Stimulated activated CD8-positive, alpha-beta memory T cell treated with anti-CD3 and anti-CD28 coated beads, Interleukin-15, amount 100 ng/mL, for 48 hours (primary cell): Measurements from ENCODE around the gene LRP1-AS.

Experiments
- DNase-seq, 2 donors: peaks; one replicate each; pipeline ENCODE4 v3.0.0-alpha.2; 2020; ENCODE audit warnings: low read depth in 2 of 2

The LRP1-AS gene

DNA sequence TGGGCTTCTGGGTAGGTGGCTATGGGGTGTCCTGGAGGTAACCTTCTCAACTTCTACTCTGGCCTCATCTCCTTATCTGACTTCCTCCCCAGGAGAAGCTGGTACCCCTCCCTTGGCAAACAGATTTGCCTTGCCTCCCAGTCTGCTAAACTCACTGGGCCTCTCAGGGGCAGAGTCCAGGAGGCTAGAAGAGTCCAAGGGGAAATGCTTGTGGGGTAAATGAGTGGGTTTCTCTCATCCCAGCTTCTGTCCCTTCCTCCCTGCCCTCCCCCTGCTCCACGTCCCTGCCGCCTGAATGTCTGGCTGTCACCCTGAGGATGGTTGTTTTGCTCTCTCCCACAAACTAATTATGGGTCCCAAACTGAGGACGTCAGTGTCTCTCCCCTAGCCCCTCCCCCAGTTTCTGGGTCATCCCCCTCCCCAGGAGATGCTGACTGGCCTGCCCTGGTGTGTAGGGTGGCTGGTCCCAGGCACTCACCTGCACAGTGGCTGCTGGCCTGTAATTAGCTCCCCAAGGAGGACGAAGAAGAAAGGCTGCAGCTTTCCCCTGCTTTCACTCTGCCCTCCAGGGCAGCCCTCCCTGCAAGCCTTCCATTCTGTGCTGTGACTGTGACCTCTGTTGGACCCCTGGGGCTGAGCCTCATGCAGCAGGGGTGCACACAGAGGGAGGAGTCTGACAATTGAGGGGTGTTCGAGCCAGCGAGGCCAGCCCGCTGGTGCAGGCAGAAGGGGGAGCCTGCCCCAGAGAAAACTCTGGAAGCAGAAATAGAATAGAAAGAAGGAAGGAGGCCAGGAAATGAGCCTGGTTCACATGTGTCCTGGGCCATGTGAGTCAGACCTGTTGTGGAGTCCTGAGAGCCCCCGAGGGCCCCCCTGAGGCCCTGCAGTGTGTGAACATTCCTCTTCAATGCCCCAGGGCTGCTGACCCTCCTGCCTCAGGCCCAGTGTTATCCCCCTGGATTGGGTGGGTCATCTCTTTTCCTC is at the start of gene LRP1-AS:
Gene LRP1-AS (minus strand): TSS at position 659 of the 984 bp plus-strand sequence.
- DNase-seq: no peak

DNA sequence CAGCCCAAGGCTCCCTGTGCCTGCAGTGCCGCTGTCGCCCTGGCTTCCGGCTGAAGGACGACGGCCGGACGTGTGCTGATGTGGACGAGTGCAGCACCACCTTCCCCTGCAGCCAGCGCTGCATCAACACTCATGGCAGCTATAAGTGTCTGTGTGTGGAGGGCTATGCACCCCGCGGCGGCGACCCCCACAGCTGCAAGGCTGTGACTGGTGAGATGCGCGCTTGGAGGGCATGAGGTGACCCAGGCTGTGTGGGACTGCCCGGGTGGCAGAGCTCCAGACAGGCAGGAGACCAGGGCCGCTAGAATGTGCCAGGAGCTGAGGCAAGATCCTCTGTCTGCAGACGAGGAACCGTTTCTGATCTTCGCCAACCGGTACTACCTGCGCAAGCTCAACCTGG is 49.5 kb upstream of the LRP1-AS start:
- DNase-seq: no peak

DNA sequence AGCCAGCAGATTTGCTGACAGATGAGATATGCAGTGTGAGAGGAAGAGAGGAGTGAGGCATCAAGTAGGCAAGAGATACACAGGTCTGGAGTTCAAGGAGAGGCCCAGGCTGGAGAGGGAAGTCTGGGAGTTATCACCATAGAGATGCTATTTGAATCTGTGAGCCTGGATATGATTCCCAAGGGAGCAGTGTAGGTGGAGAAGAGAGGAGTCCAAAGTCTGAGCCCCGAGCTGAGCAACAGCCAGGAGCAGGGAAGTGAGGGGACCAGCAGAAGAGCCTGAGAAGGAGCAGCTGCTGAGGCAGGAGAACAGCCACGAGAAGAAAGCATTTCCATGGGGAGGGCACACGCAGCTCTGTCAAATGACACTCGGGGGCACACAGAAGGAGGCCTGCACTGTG is 49.0 kb upstream of the LRP1-AS start:
- no peak for DNase-seq

DNA sequence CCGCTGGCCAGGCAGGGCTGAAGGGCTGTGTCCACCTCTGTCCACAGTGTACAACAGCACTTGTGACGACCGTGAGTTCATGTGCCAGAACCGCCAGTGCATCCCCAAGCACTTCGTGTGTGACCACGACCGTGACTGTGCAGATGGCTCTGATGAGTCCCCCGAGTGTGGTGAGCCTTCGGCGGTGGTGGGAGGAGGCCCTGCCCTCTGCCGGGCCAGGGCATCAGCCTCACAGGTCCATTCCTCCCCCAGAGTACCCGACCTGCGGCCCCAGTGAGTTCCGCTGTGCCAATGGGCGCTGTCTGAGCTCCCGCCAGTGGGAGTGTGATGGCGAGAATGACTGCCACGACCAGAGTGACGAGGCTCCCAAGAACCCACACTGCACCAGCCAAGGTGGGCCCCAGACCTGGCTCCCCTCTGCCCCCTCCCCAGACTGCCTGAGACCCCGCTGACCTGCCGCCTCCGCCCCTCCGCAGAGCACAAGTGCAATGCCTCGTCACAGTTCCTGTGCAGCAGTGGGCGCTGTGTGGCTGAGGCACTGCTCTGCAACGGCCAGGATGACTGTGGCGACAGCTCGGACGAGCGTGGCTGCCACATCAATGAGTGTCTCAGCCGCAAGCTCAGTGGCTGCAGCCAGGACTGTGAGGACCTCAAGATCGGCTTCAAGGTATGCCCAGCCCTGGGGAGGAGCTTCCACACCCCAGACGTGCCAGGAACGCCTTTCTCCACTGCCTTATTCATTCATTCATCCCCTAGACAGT is 48.4 kb upstream of the LRP1-AS start:
- no peak for DNase-seq

DNA sequence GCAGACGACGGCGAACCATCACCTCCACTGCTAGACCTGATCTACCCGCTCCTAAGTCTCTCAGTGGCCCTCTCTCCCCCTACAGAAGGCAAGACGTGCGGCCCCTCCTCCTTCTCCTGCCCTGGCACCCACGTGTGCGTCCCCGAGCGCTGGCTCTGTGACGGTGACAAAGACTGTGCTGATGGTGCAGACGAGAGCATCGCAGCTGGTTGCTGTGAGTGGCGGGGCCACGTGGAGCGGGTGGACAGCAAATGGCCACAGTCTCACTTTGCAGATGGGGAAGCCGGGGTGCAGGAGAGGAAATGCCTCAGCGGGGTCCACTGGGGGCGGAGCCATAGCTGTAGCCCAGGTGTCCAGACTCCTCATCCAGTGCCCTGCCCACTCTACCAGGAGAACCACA is 47.8 kb upstream of the LRP1-AS start:
- DNase-seq: no peak

DNA sequence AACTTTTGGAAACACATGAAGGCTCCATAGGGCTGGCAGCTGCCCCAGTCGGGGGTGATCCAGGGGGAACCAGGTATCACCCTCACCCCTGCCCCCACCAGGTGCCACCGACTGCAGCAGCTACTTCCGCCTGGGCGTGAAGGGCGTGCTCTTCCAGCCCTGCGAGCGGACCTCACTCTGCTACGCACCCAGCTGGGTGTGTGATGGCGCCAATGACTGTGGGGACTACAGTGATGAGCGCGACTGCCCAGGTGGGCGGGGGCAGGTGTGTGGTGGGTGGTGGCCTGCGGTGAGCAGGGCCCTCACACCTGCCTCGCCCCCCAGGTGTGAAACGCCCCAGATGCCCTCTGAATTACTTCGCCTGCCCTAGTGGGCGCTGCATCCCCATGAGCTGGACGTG is 46.8 kb upstream of the LRP1-AS start:
- DNase-seq: no peak

DNA sequence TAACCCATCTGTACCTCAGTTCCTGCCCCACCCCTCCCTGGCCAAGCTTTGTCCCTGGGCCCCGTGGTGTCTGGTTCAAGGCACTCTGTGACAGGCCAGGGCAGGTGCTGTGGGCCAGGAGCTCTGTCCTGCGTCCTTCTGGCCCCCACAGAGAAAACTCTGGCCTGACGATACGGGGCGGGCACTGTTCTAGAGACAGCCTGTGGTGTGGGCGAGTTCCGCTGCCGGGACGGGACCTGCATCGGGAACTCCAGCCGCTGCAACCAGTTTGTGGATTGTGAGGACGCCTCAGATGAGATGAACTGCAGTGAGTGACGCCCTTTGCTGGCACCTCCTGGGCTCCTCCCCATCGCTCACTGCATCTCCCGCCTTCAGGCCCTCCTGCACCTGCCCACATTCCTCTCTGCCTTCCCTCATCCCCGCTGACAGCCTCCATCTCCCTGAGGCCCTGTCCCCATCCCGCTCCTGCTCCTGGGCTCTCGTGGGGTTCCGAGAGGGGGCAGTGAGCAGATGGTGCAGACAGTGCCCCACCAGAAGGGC is 46.4 kb upstream of the LRP1-AS start:
- no peak for DNase-seq

DNA sequence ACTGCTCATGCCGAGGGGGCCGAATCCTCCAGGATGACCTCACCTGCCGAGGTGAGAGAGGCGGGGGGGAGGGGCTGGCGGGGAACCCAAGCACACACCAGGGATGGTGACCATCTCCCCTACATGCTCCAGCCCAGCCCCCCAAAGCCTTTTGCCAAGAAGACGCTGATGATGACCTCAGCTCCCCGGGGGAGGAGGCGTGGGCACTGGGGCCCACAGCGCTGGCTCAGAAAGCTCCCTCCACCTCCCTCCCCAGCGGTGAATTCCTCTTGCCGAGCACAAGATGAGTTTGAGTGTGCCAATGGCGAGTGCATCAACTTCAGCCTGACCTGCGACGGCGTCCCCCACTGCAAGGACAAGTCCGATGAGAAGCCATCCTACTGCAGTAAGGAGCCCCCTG is 45.5 kb upstream of the LRP1-AS start:
- DNase-seq: no peak

DNA sequence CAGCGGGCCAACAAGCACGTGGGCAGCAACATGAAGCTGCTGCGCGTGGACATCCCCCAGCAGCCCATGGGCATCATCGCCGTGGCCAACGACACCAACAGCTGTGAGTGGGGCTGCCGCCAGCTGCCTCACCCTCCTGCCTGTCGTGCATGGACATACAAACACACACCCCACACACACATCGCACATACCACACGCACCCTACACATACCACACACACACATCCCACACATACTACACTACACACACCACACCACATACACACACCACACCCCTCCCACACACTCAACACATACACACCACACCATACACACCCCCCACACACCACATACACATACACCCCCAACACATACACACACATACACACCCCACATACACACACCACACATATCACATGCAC is 44.0 kb upstream of the LRP1-AS start:
- DNase-seq: no peak

DNA sequence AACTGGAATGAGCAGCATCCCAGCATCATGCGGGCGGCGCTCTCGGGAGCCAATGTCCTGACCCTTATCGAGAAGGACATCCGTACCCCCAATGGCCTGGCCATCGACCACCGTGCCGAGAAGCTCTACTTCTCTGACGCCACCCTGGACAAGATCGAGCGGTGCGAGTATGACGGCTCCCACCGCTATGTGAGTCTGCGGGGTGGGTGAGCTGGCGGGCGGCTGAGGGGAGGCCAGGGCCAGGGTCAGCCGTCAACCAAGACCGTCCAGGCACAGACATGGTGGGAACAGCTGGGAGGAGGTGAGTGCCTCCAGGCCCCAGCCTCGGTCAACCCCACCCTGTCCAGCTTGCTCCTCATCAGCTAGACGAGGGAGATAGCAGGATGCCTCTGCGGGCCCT is 43.4 kb upstream of the LRP1-AS start:
- DNase-seq: no peak

DNA sequence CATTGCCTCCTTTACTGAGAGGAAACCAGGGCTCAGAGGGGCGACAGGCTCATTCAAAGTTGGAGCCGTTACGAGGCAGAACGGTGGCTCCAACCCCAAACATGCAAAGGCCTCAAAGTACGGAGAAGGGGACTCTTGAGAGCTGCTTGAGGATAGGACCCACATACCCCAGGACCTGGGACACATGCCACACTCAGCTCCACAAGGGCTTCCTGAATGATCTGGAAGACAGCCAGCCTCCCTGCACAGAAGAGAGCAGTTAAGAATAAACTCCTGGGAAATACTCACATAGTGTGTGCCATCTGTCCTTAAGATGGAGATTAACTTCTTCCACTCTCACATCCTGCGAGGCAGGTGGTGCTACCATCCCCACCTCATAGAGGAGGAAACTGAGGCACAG is 42.6 kb upstream of the LRP1-AS start:
- DNase-seq: no peak

DNA sequence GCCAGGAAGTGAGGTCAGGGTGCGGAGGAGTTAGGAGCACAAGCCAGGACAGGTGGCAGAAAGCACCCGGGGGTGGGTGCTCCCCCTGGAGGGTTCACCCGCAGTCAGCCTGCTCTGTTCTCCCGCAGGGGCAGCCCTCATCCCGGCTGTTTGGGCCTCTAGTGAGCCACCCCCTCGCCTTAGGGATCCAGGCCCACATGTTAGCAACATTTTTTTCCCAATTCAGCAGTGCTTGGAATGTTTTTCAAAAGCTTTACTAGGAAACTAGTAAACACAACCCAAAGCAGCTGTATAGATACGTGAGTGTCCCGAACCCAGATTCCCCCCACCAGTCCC is 40.6 kb upstream of the LRP1-AS start:
- DNase-seq: no peak

DNA sequence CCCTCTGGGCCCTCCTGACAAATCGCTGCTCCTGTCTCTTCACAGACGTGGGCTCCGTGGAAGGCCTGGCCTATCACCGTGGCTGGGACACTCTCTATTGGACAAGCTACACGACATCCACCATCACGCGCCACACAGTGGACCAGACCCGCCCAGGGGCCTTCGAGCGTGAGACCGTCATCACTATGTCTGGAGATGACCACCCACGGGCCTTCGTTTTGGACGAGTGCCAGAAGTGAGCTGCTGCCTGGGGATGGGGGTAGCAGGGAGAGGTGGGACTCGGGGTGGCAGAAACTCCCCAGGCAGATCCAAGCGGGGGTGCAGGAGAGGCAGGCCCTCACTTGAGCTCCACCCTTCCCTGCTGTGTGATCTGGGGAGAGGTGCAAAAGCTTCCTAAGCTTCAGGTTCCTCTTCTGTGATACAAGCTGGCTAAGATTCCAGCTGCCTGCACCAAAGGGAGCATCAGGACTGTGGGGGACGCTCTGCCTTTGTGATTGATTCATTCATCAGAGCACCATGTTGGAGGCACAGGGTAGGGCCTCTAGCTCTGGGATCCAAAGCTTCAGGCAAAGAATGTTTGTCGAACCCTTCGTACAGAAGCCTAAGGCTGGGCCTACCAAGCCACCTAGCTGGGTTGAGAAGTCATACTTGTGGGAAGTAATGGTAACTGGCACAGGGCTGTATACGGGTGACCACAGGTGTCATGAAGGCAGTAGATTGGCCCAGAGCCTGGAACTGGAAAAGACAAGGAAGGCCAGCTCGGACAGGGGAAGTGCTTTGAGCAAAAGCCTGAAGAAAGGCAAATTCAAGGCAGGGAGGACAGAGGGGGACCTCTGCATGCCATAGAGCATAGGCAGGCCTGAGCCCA is 40.0 kb upstream of the LRP1-AS start:
- DNase-seq: no peak

DNA sequence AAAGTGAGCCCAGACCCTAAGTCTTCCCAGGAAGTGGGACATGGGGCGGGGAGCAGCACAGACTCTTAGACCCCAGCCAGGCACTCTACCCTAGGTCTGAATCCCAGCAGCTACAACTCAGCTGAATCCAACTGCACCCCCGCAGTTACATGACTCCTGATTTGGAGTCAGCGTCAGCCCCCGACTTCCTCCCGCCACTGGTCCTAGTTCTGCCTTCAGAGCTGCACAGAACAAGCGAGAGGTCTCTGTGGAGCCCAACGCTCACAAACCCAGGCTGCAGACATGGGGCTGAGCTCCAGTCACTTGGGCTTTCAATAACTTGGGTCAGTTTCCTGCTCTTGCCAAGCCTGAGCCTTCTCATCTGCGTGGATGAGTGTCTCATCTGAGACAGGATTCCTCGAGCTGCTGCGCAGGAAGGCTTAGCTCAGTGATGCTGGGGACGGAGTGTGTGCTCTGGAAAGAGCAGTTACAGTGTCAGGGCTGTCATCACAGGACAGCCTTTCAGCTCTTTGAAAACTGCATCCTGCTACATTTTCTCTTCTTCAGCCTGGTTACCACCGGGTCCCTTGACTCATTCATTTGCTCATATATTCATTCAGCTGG is 38.6 kb upstream of the LRP1-AS start:
- DNase-seq: no peak

DNA sequence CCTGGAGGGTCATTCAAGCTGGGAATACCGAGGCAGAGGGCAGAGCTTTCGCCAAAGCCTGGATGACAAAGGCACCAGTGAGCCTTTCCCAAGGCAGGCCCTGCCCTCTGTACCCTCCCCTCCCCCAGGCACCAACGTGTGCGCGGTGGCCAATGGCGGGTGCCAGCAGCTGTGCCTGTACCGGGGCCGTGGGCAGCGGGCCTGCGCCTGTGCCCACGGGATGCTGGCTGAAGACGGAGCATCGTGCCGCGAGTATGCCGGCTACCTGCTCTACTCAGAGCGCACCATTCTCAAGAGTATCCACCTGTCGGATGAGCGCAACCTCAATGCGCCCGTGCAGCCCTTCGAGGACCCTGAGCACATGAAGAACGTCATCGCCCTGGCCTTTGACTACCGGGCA is 38.0 kb upstream of the LRP1-AS start:
- DNase-seq: no peak

DNA sequence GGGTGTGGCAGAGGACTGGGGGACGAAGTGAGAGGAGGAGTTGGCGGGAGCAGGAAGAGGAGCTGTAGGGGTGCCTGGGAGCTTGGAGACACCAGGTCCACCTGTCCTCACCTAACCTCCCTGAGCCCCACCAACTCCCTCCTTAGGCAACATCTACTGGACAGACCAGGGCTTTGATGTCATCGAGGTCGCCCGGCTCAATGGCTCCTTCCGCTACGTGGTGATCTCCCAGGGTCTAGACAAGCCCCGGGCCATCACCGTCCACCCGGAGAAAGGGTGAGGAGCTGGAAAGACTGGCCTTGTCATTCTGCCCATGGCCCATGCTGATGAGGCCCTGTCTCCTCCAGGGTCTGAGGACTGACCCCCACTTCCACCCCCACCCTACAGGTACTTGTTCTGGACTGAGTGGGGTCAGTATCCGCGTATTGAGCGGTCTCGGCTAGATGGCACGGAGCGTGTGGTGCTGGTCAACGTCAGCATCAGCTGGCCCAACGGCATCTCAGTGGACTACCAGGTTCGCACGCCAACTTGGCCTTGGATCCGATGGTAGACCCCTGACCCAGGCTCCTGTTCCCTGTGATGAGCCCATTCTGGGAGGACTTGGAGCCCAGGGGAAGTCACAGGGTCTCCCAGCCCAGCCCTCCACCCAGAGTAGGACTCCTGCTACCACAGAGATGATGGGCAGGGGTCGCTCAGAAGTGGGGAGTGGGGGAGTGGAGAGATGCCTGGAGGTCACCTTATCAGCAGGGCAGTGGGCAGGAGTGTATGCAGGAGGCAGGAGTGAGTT is 36.7 kb upstream of the LRP1-AS start:
- DNase-seq: no peak

DNA sequence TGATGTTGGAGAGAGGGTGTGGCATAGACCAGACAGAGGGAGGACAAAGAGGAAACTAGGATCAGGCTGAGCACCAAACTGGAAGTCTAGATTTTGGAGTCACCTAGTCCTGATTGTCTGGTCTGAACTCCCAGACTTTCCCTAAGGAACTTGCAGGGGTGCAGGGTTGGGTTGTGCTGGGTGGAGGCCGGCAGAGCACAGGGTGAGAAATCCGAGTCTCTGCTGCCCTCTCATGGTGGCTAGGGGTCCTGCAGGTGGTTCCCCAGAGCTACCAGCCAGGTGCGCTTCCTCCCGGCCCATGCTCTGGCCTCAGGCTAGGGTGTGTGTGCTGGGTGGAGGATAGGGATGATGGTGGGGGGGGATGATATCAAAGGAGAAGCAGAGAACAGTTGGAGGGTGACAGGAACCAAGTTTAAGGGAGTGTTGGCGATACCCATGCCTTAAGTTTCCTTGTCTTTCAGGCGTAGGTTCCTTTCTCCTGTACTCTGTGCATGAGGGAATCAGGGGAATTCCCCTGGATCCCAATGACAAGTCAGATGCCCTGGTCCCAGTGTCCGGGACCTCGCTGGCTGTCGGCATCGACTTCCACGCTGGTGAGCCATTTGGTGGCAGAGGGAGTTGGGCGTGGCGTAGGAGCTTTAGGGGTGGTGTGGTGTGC is 35.6 kb upstream of the LRP1-AS start:
- DNase-seq: peak; percentile 37 to 57

DNA sequence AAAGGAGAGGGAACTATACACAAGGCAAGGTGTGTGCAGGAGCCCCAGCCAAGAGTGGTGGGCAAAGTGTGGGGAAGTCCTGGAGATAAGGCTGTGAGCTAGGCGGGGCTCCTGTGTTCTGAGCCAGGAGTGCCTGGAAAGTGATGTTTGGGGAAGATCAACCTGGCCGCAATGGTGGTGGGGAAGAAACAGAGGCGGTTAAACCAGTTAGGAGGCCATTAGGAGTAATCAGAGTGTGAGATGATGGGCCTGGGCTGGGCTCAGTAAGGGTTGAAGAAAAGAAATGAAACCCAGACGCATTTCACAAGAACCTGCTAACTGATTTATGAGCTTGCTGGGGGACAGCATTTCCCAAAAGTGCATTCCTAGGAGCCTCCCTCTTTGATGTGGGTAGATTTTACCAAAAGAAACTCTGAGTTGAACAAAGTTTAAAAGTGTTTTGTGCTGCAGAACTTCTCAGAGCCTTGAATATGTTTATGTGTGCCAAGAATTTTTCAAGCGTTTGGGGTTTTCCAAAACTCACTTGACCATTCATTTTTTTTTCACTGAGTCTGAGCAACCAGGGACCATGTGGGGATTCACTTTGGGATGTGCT is 34.2 kb upstream of the LRP1-AS start:
- DNase-seq: no peak

DNA sequence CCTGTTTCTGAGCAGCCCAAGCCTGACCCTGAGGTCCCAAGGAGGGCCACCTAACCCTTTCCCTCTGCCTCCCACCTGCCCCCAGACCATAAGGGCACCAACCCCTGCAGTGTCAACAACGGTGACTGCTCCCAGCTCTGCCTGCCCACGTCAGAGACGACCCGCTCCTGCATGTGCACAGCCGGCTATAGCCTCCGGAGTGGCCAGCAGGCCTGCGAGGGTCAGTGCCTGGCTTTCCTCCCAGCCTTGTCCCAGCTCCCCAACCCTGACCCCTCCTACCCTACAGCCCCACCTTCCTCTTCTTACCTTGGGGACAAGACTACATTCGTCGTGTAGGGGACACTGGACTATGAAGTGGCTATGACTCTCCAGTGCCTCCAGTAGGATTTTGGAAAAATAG is 33.7 kb upstream of the LRP1-AS start:
- DNase-seq: no peak
